ENCODE measurements around the gene STAT5A.

GRCh38 chr17:42271006-42271778, 17.1 kb upstream of the STAT5A start:
- TF ChIP-seq CTCF (conservative IDR thresholded peaks at IDR 0.05; ENCODE audit: low read depth, low read length) (no peak), EZH2 (IDR thresholded peaks at IDR 0.05; ENCODE audit: borderline replicate concordance, low read depth, low read length, poor library complexity, severe bottlenecking) (no peak)

All from A673 (cell line).